Stimulated activated CD8-positive, alpha-beta memory T cell treated with anti-CD3 and anti-CD28 coated beads, Interleukin-12 subunit alpha, Interleukin-12 subunit beta, amount 100 ng/mL, for 24 hours (primary cell): ENCODE data around the gene PANX1.
"Not testable (repeated sequence)": the region's sequence is repeated elsewhere in the genome, so short reads cannot be mapped to it uniquely, and the experiment has no call there.

ENCODE experiments used
- DNase-seq: peaks from one replicate; pipeline ENCODE4 v3.0.0-alpha.2; 2020; ENCODE audit errors: extremely low read depth

The PANX1 gene

GRCh38 chr11:94150056-94150455 is 21.4 kb downstream of the PANX1 start:
- DNase-seq = no peak

- no peak for DNase-seq
Measured at GRCh38 chr11:94150704-94151685, 22.4 kb downstream of the PANX1 start.

- DNase-seq = no peak
Measured at GRCh38 chr11:94151903-94152677, 23.4 kb downstream of the PANX1 start.

GRCh38 chr11:94152678-94153065 is 24.0 kb downstream of the PANX1 start:
- DNase-seq = no peak

GRCh38 chr11:94153320-94153719 is 24.7 kb downstream of the PANX1 start:
- no peak for DNase-seq

- no peak for DNase-seq
Measured at GRCh38 chr11:94154095-94154856, 25.6 kb downstream of the PANX1 start.

GRCh38 chr11:94157339-94157738 is 28.7 kb downstream of the PANX1 start:
- not testable (repeated sequence) for DNase-seq

- DNase-seq = no peak
Measured at GRCh38 chr11:94168882-94169281, 40.2 kb downstream of the PANX1 start.

- no peak for DNase-seq
Measured at GRCh38 chr11:94169516-94169915, 40.9 kb downstream of the PANX1 start.

- no peak for DNase-seq
Measured at GRCh38 chr11:94169930-94170545, 41.4 kb downstream of the PANX1 start.

- DNase-seq = no peak
Measured at GRCh38 chr11:94170953-94171352, 42.3 kb downstream of the PANX1 start.

GRCh38 chr11:94171693-94172440 is 43.2 kb downstream of the PANX1 start:
- DNase-seq = no peak

- no peak for DNase-seq
Measured at GRCh38 chr11:94175535-94175934, 46.9 kb downstream of the PANX1 start.

- DNase-seq = no peak
Measured at GRCh38 chr11:94178331-94178730, 49.7 kb downstream of the PANX1 start.

GRCh38 chr11:94179696-94180095 is 51.1 kb downstream of the PANX1 start:
- DNase-seq = no peak

- DNase-seq = no peak
Measured at GRCh38 chr11:94181526-94181925, 52.9 kb downstream of the PANX1 start.

GRCh38 chr11:94181943-94182342 is 53.3 kb downstream of the PANX1 start:
- no peak for DNase-seq

GRCh38 chr11:94183251-94183885 is 54.7 kb downstream of the PANX1 start:
- no peak for DNase-seq

- DNase-seq = no peak
Measured at GRCh38 chr11:94183886-94184264, 55.2 kb downstream of the PANX1 start.

GRCh38 chr11:94184362-94184761 is 55.7 kb downstream of the PANX1 start:
- DNase-seq = no peak
